ENCODE results near the gene MS4A7. TPM values are rescaled to one million over a fixed set of nuclear protein-coding genes. Genes with fewer than 3 reads are reported as not detected.

MS4A7 gene
- total RNA-seq, 1 experiment from 2014 or later = 0.31 TPM

GRCh38 chr11:60370252-60370810 lies 8.0 kb upstream of the MS4A7 start:
- H3K4me3 Mint-ChIP-seq = no peak overlapping the region
- ATAC-seq (no peak), DNase-seq (ENCODE audit: low spot score) (no peak)
- ChIA-PET POLR2A (no interaction called here), CTCF (interaction anchor here (1.6 kb wide), 1 partner anchor 241 kb away, joined by 4 read pairs; no protein-coding TSS in a partner anchor)
- H3K27me3 Mint-ChIP-seq (ENCODE audit: low read depth) = no peaks in the 10 kb centered on the region
- TF ChIP-seq NR3C1 (CRISPR knock-in tag; conservative IDR thresholded peaks at IDR 0.05; ENCODE audit: low read depth) (no peak), PRDM15 (CRISPR knock-in tag; IDR thresholded peaks at IDR 0.05) (no peak), OVOL2 (CRISPR knock-in tag; IDR thresholded peaks at IDR 0.05; ENCODE audit: borderline replicate concordance) (no peak), ZNF121 (CRISPR knock-in tag; IDR thresholded peaks at IDR 0.05) (no peak), JAZF1 (CRISPR knock-in tag; IDR thresholded peaks at IDR 0.05) (no peak), USF1 (CRISPR knock-in tag; IDR thresholded peaks at IDR 0.05) (no peak), FOXP1 (CRISPR knock-in tag; IDR thresholded peaks at IDR 0.05; ENCODE audit: borderline replicate concordance) (no peak), ZNF423 (CRISPR knock-in tag; IDR thresholded peaks at IDR 0.05) (no peak), NR1H2 (CRISPR knock-in tag; IDR thresholded peaks at IDR 0.05) (no peak)
- H3K27ac Mint-ChIP-seq = no peak overlapping the region
- H3K9me3 Mint-ChIP-seq = peaks cover 21% of the 10 kb centered on the region
- H3K4me1 Mint-ChIP-seq = peaks cover 45% of the 10 kb centered on the region
- peaks cover 18% of the 10 kb centered on the region for H3K36me3 Mint-ChIP-seq

DNA sequence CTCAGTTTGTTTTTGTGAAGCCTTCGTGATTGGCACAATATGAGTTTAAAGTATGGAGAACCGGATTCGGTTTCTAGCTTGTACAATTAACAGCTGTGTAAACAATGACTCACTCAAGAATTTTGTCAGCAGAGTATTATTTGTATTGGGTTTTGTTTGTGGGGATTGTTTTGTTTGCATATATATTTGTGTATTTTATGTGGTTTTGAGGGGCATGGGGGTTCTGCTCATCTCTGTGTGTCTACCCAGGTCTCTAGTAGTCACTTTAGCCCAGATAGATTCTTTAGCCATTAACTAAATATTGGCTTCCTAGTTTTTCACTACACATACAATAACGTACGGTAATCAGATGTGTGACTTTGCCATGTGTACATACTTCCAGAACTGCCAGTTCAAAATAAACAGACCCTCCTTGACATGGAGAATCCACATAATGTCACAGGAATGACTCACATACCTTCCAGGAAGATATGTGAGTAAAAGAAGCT lies 7.5 kb upstream of the MS4A7 start:
- no peak for DNase-seq (ENCODE audit: low spot score)
- POLR2A ChIA-PET = no interaction called here
- H3K9me3 Mint-ChIP-seq = peaks cover 20% of the 10 kb centered on the region
- no peak overlapping the region for H3K4me3 Mint-ChIP-seq
- no peak for ATAC-seq
- H3K27me3 Mint-ChIP-seq (ENCODE audit: low read depth) = no peaks in the 10 kb centered on the region
- peaks cover 17% of the 10 kb centered on the region for H3K36me3 Mint-ChIP-seq
- peaks cover 44% of the 10 kb centered on the region for H3K4me1 Mint-ChIP-seq
- CTCF ChIA-PET = interaction anchor here (1.6 kb wide), 1 partner anchor 240 kb away, joined by 4 read pairs; no protein-coding TSS in a partner anchor
- H3K27ac Mint-ChIP-seq = no peak overlapping the region
- TF ChIP-seq, protein P1, sequence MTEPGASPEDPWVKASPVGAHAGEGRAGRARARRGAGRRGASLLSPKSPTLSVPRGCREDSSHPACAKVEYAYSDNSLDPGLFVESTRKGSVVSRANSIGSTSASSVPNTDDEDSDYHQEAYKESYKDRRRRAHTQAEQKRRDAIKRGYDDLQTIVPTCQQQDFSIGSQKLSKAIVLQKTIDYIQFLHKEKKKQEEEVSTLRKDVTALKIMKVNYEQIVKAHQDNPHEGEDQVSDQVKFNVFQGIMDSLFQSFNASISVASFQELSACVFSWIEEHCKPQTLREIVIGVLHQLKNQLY (CRISPR knock-in tag; IDR thresholded peaks at IDR 0.05) = no peak
- TF ChIP-seq USF2 (CRISPR knock-in tag; IDR thresholded peaks at IDR 0.05) (no peak), PRDM15 (CRISPR knock-in tag; IDR thresholded peaks at IDR 0.05) (no peak), EMX1 (CRISPR knock-in tag; IDR thresholded peaks at IDR 0.05) (no peak), RORB (CRISPR knock-in tag; IDR thresholded peaks at IDR 0.05) (no peak), IRF2 (CRISPR knock-in tag; IDR thresholded peaks at IDR 0.05; ENCODE audit: borderline replicate concordance, low read depth) (no peak), AFF4 (CRISPR knock-in tag; IDR thresholded peaks at IDR 0.05; ENCODE audit: borderline replicate concordance) (no peak), ZNF263 (CRISPR knock-in tag; IDR thresholded peaks at IDR 0.05; ENCODE audit: low read depth) (no peak), ZBTB43 (CRISPR knock-in tag; IDR thresholded peaks at IDR 0.05) (no peak), ELF4 (CRISPR knock-in tag; IDR thresholded peaks at IDR 0.05; ENCODE audit: low read depth) (no peak), ZNF138 (CRISPR knock-in tag; conservative IDR thresholded peaks at IDR 0.05) (no peak), ZNF232 (CRISPR knock-in tag; IDR thresholded peaks at IDR 0.05) (no peak)
